Endothelial cell of umbilical vein (primary cell): ENCODE results near the gene CALN1. TPM values are rescaled to one million over a fixed set of nuclear protein-coding genes. Genes with fewer than 3 reads are reported as not detected.

Experiments used
- BruUV-seq: library from RNA; stranded (reverse); fragments of 400-500 nt; replicated peaks from 2 replicates; lab custom pipeline; 2021; lab: Mats Ljungman, UMichigan
- CTCF ChIA-PET: fragments of 300-600, 350-600 bp; sonication (Branson Sonifier 250); formaldehyde crosslinking; loops from one replicate; lab custom pipeline; 2021; ENCODE audit warnings: antibody characterized with exemption, inconsistent platforms; lab: Charles Lee
- POLR2A ChIA-PET: fragments of 300-600, 350-600 bp; sonication (Branson Sonifier 250); formaldehyde crosslinking; loops from one replicate; lab custom pipeline; 2021; ENCODE audit warnings: antibody characterized with exemption, inconsistent platforms; lab: Charles Lee
- DNase-seq: peaks from one replicate; pipeline ENCODE4 v3.0.0-alpha.2; 2011; ENCODE audit warnings: low read depth, low spot score
- FAIRE-seq: peaks from 2 replicates; lab custom pipeline; 2011; peaks lifted over from hg19 to GRCh38; lab: Jason Lieb, UNC
- H2AFZ ChIP-seq: 2 replicates; pipeline ENCODE4 v1.6.0; 2012; ENCODE audit warnings: low read depth, low read length, control low read depth, inconsistent platforms
- H3K27ac ChIP-seq: 2 replicates; pipeline ENCODE4 v1.5.1; 2011; ENCODE audit warnings: low read depth, mild to moderate bottlenecking, control low read depth, low read length, moderate library complexity; ENCODE audit not compliant: insufficient read depth
- H3K27me3 ChIP-seq, 2 experiments: 2 replicates each; pipeline versions ENCODE4 v1.6.0 to v1.6.1; 2011; ENCODE audit warnings: low read length in 2 of 2, mixed read lengths in 1 of 2; ENCODE audit not compliant: control insufficient read depth in 2 of 2, insufficient read depth in 2 of 2
- H3K36me3 ChIP-seq, 2 experiments: 2 replicates in 1 of 2; 3 replicates in 1 of 2; pipeline ENCODE4 v1.5.1; 2011; ENCODE audit warnings: low read length in 2 of 2, mild to moderate bottlenecking in 1 of 2, moderate library complexity in 1 of 2; ENCODE audit not compliant: control insufficient read depth in 2 of 2, insufficient read depth in 2 of 2; ENCODE audit errors: extremely low read depth in 1 of 2
- H3K4me1 ChIP-seq: 3 replicates; pipeline ENCODE4 v1.5.1; 2011; ENCODE audit warnings: mild to moderate bottlenecking, low read length; ENCODE audit not compliant: control insufficient read depth, insufficient read depth; ENCODE audit errors: extremely low read depth
- H3K4me2 ChIP-seq: 2 replicates; pipeline ENCODE4 v1.6.1; 2011; ENCODE audit warnings: low read length, control low read depth, mixed read lengths; ENCODE audit not compliant: insufficient read depth
- H3K4me3 ChIP-seq, 3 experiments: fragments of 200-600 bp in 1 of 3; sonication (generic), shearing (Covaris generic) in 1 of 3; replicated peaks in 1 of 3; 2 replicates each; pipeline ENCODE4 v1.5.1; 2011 to 2016; ENCODE audit warnings: control low read depth in 3 of 3, low read length in 3 of 3, mild to moderate bottlenecking in 2 of 3, inconsistent platforms in 1 of 3, low read depth in 1 of 3, moderate library complexity in 1 of 3; ENCODE audit not compliant: insufficient read depth in 1 of 3
- H3K79me2 ChIP-seq: 2 replicates; pipeline ENCODE4 v1.6.0; 2012; ENCODE audit warnings: low read length, inconsistent platforms; ENCODE audit not compliant: control insufficient read depth, insufficient read depth
- H3K9ac ChIP-seq: replicated peaks from 2 replicates; pipeline ENCODE3; 2011; ENCODE audit warnings: low read length, control low read depth; ENCODE audit not compliant: insufficient read depth; ENCODE audit errors: extremely low read depth
- H3K9me1 ChIP-seq: replicated peaks from 3 replicates; pipeline ENCODE4 v1.6.0; 2011; ENCODE audit warnings: mild to moderate bottlenecking, low read length; ENCODE audit not compliant: control insufficient read depth, insufficient read depth; ENCODE audit errors: extremely low read depth
- H3K9me3 ChIP-seq: replicated peaks from 2 replicates; pipeline ENCODE4 v1.5.1; 2012; ENCODE audit warnings: low read length, inconsistent platforms; ENCODE audit not compliant: control insufficient read depth, insufficient read depth
- H4K20me1 ChIP-seq: replicated peaks from 2 replicates; pipeline ENCODE3; 2011; ENCODE audit warnings: mild to moderate bottlenecking, low read length; ENCODE audit not compliant: control insufficient read depth, insufficient read depth; ENCODE audit errors: extremely low read depth
- CTCF ChIP-seq, 2 donors: IDR thresholded peaks; 1 replicate in 1 of 2; 2 replicates in 1 of 2; pipeline ENCODE4 v1.5.1; 2011; ENCODE audit warnings: low read length in 2 of 2, mild to moderate bottlenecking in 2 of 2, moderate library complexity in 2 of 2, control low read depth in 1 of 2, inconsistent platforms in 1 of 2, low read depth in 1 of 2; ENCODE audit not compliant: insufficient read depth in 1 of 2; ENCODE audit errors: extremely low read depth in 1 of 2
- EZH2 ChIP-seq: IDR thresholded peaks from 2 replicates; pipeline ENCODE4 v1.6.1; 2012; ENCODE audit warnings: borderline replicate concordance, low read depth, mild to moderate bottlenecking, moderate library complexity, low read length, inconsistent platforms; ENCODE audit not compliant: severe bottlenecking
- FOS ChIP-seq: IDR thresholded peaks from 2 replicates; pipeline ENCODE4 v1.6.1; 2011; ENCODE audit warnings: mild to moderate bottlenecking, low read length, moderate library complexity, borderline replicate concordance; ENCODE audit not compliant: insufficient read depth
- GATA2 ChIP-seq: IDR thresholded peaks from 2 replicates; pipeline ENCODE4 v1.7.0; 2011; ENCODE audit warnings: low read depth, mild to moderate bottlenecking, moderate library complexity, mixed read lengths, low read length; ENCODE audit not compliant: insufficient read length, insufficient read depth
- JUN ChIP-seq: IDR thresholded peaks from 2 replicates; pipeline ENCODE4 v1.6.1; 2011; ENCODE audit warnings: borderline replicate concordance, low read depth; ENCODE audit not compliant: insufficient read length, insufficient read depth
- MAX ChIP-seq: IDR thresholded peaks from 2 replicates; pipeline ENCODE4 v1.6.1; 2011; ENCODE audit not compliant: insufficient read depth, insufficient read length
- MYC ChIP-seq: IDR thresholded peaks from one replicate; pipeline ENCODE4 v1.6.1; 2011; ENCODE audit warnings: mild to moderate bottlenecking, low read depth, low read length
- POLR2A ChIP-seq: IDR thresholded peaks from 2 replicates; pipeline ENCODE4 v1.6.1; 2012; ENCODE audit warnings: low read depth, mild to moderate bottlenecking, control low read depth, low read length
- POLR2AphosphoS5 ChIP-seq: IDR thresholded peaks from 2 replicates; pipeline ENCODE4 v1.6.1; 2012; ENCODE audit warnings: low read depth, mild to moderate bottlenecking, control low read depth, low read length, moderate library complexity; ENCODE audit not compliant: insufficient read depth
- dilution Hi-C: fragments of 300-500 bp; cut with MboI; formaldehyde crosslinking; loops from one replicate; pipeline ENCODE4 v1.15.0; 2019; ENCODE audit warnings: low sequenced_read_pairs; ENCODE audit not compliant: extremely low pct_ligation_motif_present
- intact Hi-C: fragments of 100-400 bp; cut with micrococcal nuclease; formaldehyde crosslinking; loops from one replicate; pipeline ENCODE4 v1.10.0; 2022
- polyA plus RNA-seq, 4 experiments: library from polyadenylated mRNA; depleted of rRNA in 3 of 4; stranded (reverse) in 3 of 4; unstranded in 1 of 4; fragments of >200 nt; gene quantifications; 2 replicates each; pipeline versions ENCODE4 v1.2.1 to v1.2.3, GENCODE V29; 2011 to 2012; ENCODE audit warnings: missing spikeins in 1 of 4
- total RNA-seq: library from RNA; stranded (reverse); gene quantifications from 2 replicates; pipeline ENCODE4 v1.2.3, GENCODE V29; 2021

The CALN1 gene
- total and polyA plus RNA-seq, 2 donors (not counting 3 experiments of a cell fraction or from before 2014, with no cell fraction given): not detected

DNA sequence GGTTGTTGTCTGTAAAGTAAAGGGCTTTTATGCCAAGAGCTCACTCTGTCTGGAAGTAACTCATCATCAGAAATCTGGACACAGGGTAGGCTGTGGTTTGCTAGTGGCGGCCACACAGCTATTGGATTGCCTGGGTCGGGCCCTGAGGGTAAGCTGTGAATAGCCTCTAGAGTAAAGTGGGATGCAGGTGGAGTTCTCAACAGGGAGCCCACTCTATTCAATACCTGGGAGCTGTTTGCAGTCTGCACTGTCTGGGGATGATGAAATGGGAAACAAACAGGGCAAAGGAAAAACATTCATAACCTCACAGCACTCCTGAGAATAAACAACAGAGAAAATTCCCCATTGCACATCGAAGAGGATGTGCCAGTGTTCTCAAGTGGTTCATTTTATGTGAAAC, 582.6 kb downstream of the CALN1 start:
- Histone ChIP-seq H3K79me2 (no peaks in the 10 kb centered on the region), H3K4me2 (no peak overlapping the region), H3K9me3 (peaks cover 4% of the 10 kb centered on the region), H3K4me1 (no peaks in the 10 kb centered on the region), H4K20me1 (no peaks in the 10 kb centered on the region), H3K4me3 (no peak overlapping the region), H3K36me3 (no peaks in the 10 kb centered on the region), H3K27me3 (no peaks in the 10 kb centered on the region), H3K27ac (no peak overlapping the region), H3K9ac (no peak overlapping the region), H2AFZ (no peak overlapping the region), H3K9me1 (no peaks in the 10 kb centered on the region)
- ChIA-PET POLR2A (no interaction called here), CTCF (no interaction called here)
- no peak for DNase-seq
- dilution Hi-C loops: no loop called here
- BruUV-seq: no TSS peak
- intact Hi-C loops: no loop called here
- FAIRE-seq: no peak
- TF ChIP-seq JUN: no peak
- no peak for TF ChIP-seq EZH2

DNA sequence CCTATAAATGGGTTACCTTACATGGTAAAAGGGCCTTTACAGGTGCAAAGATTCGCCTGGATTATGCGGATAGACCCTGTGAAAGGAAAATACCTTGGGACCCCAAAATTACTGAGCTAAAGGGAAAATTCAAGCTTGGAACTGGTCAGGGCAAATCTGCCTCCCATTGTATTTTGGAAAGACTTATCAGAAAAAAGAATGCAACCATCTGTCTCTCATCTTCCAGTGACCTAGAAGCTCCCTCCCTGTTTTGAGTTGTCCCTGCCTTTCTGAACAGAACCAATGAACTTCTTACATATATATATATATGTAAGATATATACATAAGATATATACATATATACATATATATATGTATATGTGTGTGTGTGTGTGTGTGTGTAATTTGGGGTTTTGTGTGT, 583.8 kb downstream of the CALN1 start:
- no TSS peak for BruUV-seq

More for the DNA sequence above, 583.8 kb downstream of the CALN1 start:
- H3K27me3 ChIP-seq: no peaks in the 10 kb centered on the region
- no peak overlapping the region for H3K4me2 ChIP-seq
- H3K9ac ChIP-seq: no peak overlapping the region
- H3K36me3 ChIP-seq: no peaks in the 10 kb centered on the region
- no peak overlapping the region for H2AFZ ChIP-seq
- no peaks in the 10 kb centered on the region for H3K4me1 ChIP-seq
- ChIA-PET CTCF (no interaction called here), POLR2A (no interaction called here)
- no peaks in the 10 kb centered on the region for H3K79me2 ChIP-seq
- peaks cover 4% of the 10 kb centered on the region for H3K9me3 ChIP-seq
- intact Hi-C loops: no loop called here
- TF ChIP-seq GATA2: no peak
- no peak for TF ChIP-seq MYC
- TF ChIP-seq JUN: no peak
- no peak for TF ChIP-seq FOS
- TF ChIP-seq CTCF (IDR thresholded peaks at IDR 0.05; ENCODE audit: extremely low read depth in 1 of 2, insufficient read depth in 1 of 2, low read depth in 1 of 2, low read length in 2 of 2): no peak
- no peak for TF ChIP-seq POLR2AphosphoS5
- no peak for TF ChIP-seq POLR2A
- no peak for TF ChIP-seq EZH2
- TF ChIP-seq MAX: no peak
- H3K4me3 ChIP-seq: no peak overlapping the region
- no peak overlapping the region for H3K27ac ChIP-seq
- H3K9me1 ChIP-seq: no peaks in the 10 kb centered on the region
- dilution Hi-C loops: no loop called here
- DNase-seq: no peak
- no peak for FAIRE-seq
- H4K20me1 ChIP-seq: no peaks in the 10 kb centered on the region
